Thoracic aorta (tissue), 2 donors: ENCODE data around the gene CACNG4. TPM values are rescaled to one million over a fixed set of nuclear protein-coding genes. Genes with fewer than 3 reads are reported as not detected.

Source experiments
- ATAC-seq: fragments of 150-250 bp; one replicate; pipeline ENCODE4 v1.8.0; 2017; ENCODE audit warnings: low read depth; ENCODE audit not compliant: insufficient number of reproducible peaks, low FRiP score
- DNase-seq: peaks from one replicate; pipeline ENCODE4 v3.0.0-alpha.2; 2020; ENCODE audit warnings: low spot score
- H3K27ac ChIP-seq, 2 donors: fragments of 200-600 bp; sonication (generic); 1 replicate in 1 of 2; 2 replicates in 1 of 2; pipeline ENCODE4 v1.5.1; 2016; ENCODE audit warnings: mild to moderate bottlenecking in 2 of 2, moderate library complexity in 2 of 2
- H3K27me3 ChIP-seq: fragments of 200-600 bp; sonication (generic); replicated peaks from 2 replicates; pipeline ENCODE4 v1.6.0; 2016; ENCODE audit warnings: mild to moderate bottlenecking; ENCODE audit not compliant: insufficient read depth
- H3K36me3 ChIP-seq: fragments of 200-600 bp; sonication (generic); one replicate; pipeline ENCODE4 v1.5.1; 2016
- H3K4me1 ChIP-seq, 2 donors: fragments of 200-600 bp; sonication (generic); 1 replicate in 1 of 2; 2 replicates in 1 of 2; pipeline versions ENCODE4 v1.5.1 to v1.6.0; 2016; ENCODE audit warnings: low read depth in 2 of 2, mild to moderate bottlenecking in 1 of 2; ENCODE audit not compliant: control insufficient read depth in 1 of 2
- H3K4me3 ChIP-seq: fragments of 200-600 bp; sonication (generic); 2 replicates; pipeline ENCODE4 v1.5.1; 2016; ENCODE audit warnings: mild to moderate bottlenecking
- H3K9me3 ChIP-seq: fragments of 200-600 bp; sonication (generic); 2 replicates; pipeline ENCODE4 v1.5.1; 2016
- total RNA-seq, 2 donors: library from RNA; depleted of rRNA; stranded (reverse); fragments of >200 nt; gene quantifications; one replicate each; pipeline versions ENCODE4 v1.1.0 to v1.2.3, GENCODE V29; 2016
- TF ChIP-seq, protein P1 (sequence below): fragments of 200-600 bp; sonication (generic); IDR thresholded peaks from one replicate; pipeline ENCODE4 v1.5.1; 2019; ENCODE audit warnings: antibody characterized with exemption

Gene CACNG4
- total RNA-seq, result not detected

- Histone ChIP-seq H3K4me1 (peaks cover 6 to 8% of the 10 kb centered on the region in 2 donors), H3K4me3 (peak within 1 kb of the TSS; percentile 66), H3K27me3 (no peaks in the 10 kb centered on the region), H3K36me3 (no peaks in the 10 kb centered on the region), H3K27ac (no peak within 1 kb of the TSS), H3K9me3 (no peaks in the 10 kb centered on the region)
- TF ChIP-seq, protein P1, sequence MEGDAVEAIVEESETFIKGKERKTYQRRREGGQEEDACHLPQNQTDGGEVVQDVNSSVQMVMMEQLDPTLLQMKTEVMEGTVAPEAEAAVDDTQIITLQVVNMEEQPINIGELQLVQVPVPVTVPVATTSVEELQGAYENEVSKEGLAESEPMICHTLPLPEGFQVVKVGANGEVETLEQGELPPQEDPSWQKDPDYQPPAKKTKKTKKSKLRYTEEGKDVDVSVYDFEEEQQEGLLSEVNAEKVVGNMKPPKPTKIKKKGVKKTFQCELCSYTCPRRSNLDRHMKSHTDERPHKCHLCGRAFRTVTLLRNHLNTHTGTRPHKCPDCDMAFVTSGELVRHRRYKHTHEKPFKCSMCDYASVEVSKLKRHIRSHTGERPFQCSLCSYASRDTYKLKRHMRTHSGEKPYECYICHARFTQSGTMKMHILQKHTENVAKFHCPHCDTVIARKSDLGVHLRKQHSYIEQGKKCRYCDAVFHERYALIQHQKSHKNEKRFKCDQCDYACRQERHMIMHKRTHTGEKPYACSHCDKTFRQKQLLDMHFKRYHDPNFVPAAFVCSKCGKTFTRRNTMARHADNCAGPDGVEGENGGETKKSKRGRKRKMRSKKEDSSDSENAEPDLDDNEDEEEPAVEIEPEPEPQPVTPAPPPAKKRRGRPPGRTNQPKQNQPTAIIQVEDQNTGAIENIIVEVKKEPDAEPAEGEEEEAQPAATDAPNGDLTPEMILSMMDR, result no peak
- no peak for ATAC-seq
- DNase-seq, result no peak
Observed at GRCh38 chr17:66963909-66964771, at the start of gene CACNG4. Gene CACNG4 (plus strand): TSS chr17:66964707. CDS start chr17:66964912, 205 bp downstream.

- no peaks in the 10 kb centered on the region for H3K36me3 ChIP-seq
- ATAC-seq, result no peak
- DNase-seq, result no peak
- no peaks in the 10 kb centered on the region for H3K9me3 ChIP-seq
- H3K4me1 ChIP-seq, result no peaks in the 10 kb centered on the region
- no peak overlapping the region for H3K27ac ChIP-seq
- TF ChIP-seq, protein P1, result no peak
- no peak overlapping the region for H3K4me3 ChIP-seq
- no peaks in the 10 kb centered on the region for H3K27me3 ChIP-seq
Observed at GRCh38 chr17:66915204-66915611, 49.3 kb upstream of the CACNG4 start.

GRCh38 chr17:66915792-66916191, 48.7 kb upstream of the CACNG4 start:
- no peak overlapping the region for H3K27ac ChIP-seq
- no peak overlapping the region for H3K4me3 ChIP-seq
- no peaks in the 10 kb centered on the region for H3K9me3 ChIP-seq
- TF ChIP-seq, protein P1, result no peak
- H3K36me3 ChIP-seq, result no peaks in the 10 kb centered on the region
- ATAC-seq (no peak), DNase-seq (no peak)
- H3K4me1 ChIP-seq, result no peaks in the 10 kb centered on the region
- H3K27me3 ChIP-seq, result no peaks in the 10 kb centered on the region

GRCh38 chr17:66916946-66917345, 47.6 kb upstream of the CACNG4 start:
- no peak for DNase-seq
- no peak for ATAC-seq

GRCh38 chr17:66918896-66919295, 45.6 kb upstream of the CACNG4 start:
- no peaks in the 10 kb centered on the region for H3K4me1 ChIP-seq
- H3K9me3 ChIP-seq, result no peaks in the 10 kb centered on the region
- no peaks in the 10 kb centered on the region for H3K27me3 ChIP-seq
- H3K27ac ChIP-seq, result no peak overlapping the region
- TF ChIP-seq, protein P1, result no peak
- ATAC-seq (no peak), DNase-seq (no peak)
- no peak overlapping the region for H3K4me3 ChIP-seq
- H3K36me3 ChIP-seq, result no peaks in the 10 kb centered on the region

More at GRCh38 chr17:66916946-66917345, 47.6 kb upstream of the CACNG4 start:
- Histone ChIP-seq H3K9me3 (no peaks in the 10 kb centered on the region), H3K27me3 (no peaks in the 10 kb centered on the region), H3K4me3 (no peak overlapping the region), H3K36me3 (no peaks in the 10 kb centered on the region), H3K4me1 (no peaks in the 10 kb centered on the region), H3K27ac (no peak overlapping the region)
- TF ChIP-seq, protein P1, result no peak
